Measurements from ENCODE around the gene RAPGEF1.

Gene RAPGEF1

DNA sequence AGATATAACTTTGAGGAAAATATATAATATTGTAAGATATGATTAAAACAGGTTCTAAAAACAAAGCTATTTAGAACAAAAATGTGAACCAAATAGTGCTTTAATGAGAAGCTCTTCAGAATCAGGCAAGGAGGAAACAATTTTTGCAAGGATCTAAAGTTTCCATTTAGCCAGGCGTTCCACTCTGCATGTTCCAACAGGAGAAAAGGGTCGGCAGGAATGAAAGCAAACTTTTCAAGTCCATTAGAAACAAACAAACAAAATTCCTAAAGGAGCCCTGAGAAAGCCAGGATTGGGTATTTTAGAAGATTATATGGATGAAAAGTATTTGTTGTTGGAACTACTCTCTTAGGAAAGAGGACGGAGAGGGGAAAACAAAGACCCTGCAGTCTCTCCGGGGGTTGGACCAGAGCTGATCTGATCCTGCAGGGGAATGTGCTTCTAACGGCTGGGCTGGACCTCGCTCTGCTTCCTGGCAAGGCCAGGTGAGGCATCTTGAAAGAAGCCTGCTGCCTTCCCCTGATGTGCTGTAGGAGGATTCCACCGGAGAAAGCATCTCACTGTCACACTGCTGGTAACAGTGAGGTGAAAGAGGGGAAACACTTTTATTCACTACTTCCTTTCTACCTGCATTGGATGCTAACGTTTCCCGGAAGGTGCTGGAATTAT, 100.0 kb downstream of the RAPGEF1 start:
- TF ChIP-seq, protein P1, sequence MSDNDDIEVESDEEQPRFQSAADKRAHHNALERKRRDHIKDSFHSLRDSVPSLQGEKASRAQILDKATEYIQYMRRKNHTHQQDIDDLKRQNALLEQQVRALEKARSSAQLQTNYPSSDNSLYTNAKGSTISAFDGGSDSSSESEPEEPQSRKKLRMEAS (IDR thresholded peaks at IDR 0.05; ENCODE audit: low read depth, low read length), result no peak
- TF ChIP-seq POLR2A (IDR thresholded peaks at IDR 0.05; ENCODE audit: extremely low read depth, insufficient read length), result no peak
- TF ChIP-seq, protein P2, sequence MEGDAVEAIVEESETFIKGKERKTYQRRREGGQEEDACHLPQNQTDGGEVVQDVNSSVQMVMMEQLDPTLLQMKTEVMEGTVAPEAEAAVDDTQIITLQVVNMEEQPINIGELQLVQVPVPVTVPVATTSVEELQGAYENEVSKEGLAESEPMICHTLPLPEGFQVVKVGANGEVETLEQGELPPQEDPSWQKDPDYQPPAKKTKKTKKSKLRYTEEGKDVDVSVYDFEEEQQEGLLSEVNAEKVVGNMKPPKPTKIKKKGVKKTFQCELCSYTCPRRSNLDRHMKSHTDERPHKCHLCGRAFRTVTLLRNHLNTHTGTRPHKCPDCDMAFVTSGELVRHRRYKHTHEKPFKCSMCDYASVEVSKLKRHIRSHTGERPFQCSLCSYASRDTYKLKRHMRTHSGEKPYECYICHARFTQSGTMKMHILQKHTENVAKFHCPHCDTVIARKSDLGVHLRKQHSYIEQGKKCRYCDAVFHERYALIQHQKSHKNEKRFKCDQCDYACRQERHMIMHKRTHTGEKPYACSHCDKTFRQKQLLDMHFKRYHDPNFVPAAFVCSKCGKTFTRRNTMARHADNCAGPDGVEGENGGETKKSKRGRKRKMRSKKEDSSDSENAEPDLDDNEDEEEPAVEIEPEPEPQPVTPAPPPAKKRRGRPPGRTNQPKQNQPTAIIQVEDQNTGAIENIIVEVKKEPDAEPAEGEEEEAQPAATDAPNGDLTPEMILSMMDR (IDR thresholded peaks at IDR 0.05; ENCODE audit: low read depth, low read length), result no peak
- TF ChIP-seq MYC (IDR thresholded peaks at IDR 0.05; ENCODE audit: low read depth, low read length), result no peak
- no peak overlapping the region for H3K4me3 ChIP-seq (ENCODE audit: low read depth, low read length)
- no peak for DNase-seq (ENCODE audit: low read depth)

DNA sequence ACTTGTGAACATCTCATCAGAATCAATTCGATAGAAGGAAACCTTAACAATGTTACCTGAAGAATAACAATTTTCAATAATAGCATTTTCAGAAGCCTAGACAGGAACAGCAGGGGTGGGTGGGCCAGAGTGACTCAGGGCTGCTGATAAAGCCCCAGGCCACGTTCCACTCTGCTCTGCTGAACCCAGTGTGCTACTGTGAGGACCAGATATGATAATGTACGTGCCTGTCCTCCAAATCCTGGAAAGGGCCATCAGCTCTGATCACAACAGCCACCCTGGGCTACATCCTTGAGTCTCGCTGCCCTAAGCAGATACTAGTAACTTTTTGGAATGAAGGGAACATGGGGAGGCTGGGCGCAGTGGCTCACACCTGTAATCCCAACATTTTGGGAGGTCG, 103.3 kb downstream of the RAPGEF1 start:
- DNase-seq (ENCODE audit: low read depth), result no peak
- H3K4me3 ChIP-seq (ENCODE audit: low read depth, low read length), result no peak overlapping the region
- TF ChIP-seq, protein P2 (IDR thresholded peaks at IDR 0.05; ENCODE audit: low read depth, low read length), result no peak
- no peak for TF ChIP-seq POLR2A (IDR thresholded peaks at IDR 0.05; ENCODE audit: extremely low read depth, insufficient read length)
- TF ChIP-seq, protein P1 (IDR thresholded peaks at IDR 0.05; ENCODE audit: low read depth, low read length), result no peak
- TF ChIP-seq MYC (IDR thresholded peaks at IDR 0.05; ENCODE audit: low read depth, low read length), result no peak

DNA sequence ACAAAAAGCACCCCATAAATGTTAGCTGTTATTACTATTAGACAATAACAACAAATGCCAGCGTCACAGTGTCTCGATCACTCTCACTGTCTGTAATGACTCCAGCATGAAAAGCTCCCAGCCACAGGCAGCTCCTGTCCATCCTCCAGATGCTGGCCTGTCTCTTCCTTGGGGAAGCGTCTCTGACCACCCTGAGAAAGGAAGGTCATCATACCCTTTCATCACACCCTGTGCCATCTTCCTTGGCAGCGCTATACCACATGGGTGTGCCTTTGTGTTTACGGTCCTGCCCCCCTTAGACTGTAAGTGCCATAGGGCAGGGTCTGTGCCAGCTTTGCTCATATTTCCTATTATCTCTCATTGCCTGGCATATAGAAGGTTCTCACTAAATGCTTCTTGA, 104.0 kb downstream of the RAPGEF1 start:
- TF ChIP-seq MYC (IDR thresholded peaks at IDR 0.05; ENCODE audit: low read depth, low read length), result no peak
- TF ChIP-seq POLR2A (IDR thresholded peaks at IDR 0.05; ENCODE audit: extremely low read depth, insufficient read length), result no peak
- TF ChIP-seq, protein P1 (IDR thresholded peaks at IDR 0.05; ENCODE audit: low read depth, low read length), result no peak
- TF ChIP-seq, protein P2 (IDR thresholded peaks at IDR 0.05; ENCODE audit: low read depth, low read length), result no peak
- no peak for DNase-seq (ENCODE audit: low read depth)
- H3K4me3 ChIP-seq (ENCODE audit: low read depth, low read length), result no peak overlapping the region

DNA sequence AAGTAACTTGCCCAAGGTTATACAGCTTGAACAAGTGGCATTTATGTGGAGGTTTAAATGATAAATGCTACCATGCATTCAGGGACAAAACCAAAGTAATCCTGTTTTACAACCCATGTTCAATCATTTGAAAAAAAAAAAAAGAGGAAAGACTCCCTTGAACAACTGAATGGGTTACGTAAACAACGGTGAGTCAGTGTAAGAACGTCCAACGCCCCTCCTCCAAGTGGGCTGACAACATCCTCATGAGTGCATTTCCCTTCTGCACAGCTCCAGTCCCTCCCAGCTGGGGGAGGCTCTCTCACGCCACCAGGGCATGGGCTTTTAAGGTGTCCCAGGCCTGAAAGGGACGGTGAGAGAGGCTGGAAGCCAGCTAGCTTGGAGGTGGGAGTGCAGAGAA, 104.6 kb downstream of the RAPGEF1 start:
- TF ChIP-seq, protein P1 (IDR thresholded peaks at IDR 0.05; ENCODE audit: low read depth, low read length), result peak; percentile 71
- no peak for TF ChIP-seq POLR2A (IDR thresholded peaks at IDR 0.05; ENCODE audit: extremely low read depth, insufficient read length)
- 0 out of 2 replicates have a peak, but pooled peaks have one; percentile 6 for TF ChIP-seq MYC (IDR thresholded peaks at IDR 0.05; ENCODE audit: low read depth, low read length)
- TF ChIP-seq, protein P2 (IDR thresholded peaks at IDR 0.05; ENCODE audit: low read depth, low read length), result peak; percentile 13
- H3K4me3 ChIP-seq (ENCODE audit: low read depth, low read length), result no peak overlapping the region
- peak; percentile 98 for DNase-seq (ENCODE audit: low read depth)

DNA sequence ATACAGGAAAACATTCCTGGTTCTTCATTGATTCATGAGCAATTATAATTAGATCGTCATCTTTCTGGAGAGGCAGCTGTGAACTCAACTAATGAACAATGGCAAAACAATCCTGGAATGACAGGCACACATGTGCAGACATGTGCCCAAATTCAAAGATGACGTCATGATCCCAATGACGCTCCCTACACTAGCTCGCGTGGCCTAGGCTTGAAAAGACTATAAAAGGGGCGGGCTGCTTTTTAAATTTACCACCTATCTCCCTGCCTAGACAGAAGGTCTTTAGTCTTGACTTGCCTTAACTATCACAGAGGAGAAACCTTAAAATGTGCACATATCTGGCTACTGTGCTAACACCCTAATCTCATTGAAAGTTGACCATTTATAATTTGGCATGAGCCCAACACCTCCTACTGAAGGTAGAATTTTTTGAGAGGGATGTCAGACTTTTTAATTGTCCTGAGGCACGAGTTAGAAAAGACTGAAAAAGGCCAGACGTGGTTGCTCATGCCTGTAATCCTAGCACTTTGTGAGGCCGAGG, 106.3 kb downstream of the RAPGEF1 start:
- TF ChIP-seq, protein P1 (IDR thresholded peaks at IDR 0.05; ENCODE audit: low read depth, low read length), result no peak
- TF ChIP-seq POLR2A (IDR thresholded peaks at IDR 0.05; ENCODE audit: extremely low read depth, insufficient read length) (no peak), MYC (IDR thresholded peaks at IDR 0.05; ENCODE audit: low read depth, low read length) (no peak)
- TF ChIP-seq, protein P2 (IDR thresholded peaks at IDR 0.05; ENCODE audit: low read depth, low read length), result no peak
- no peak for DNase-seq (ENCODE audit: low read depth)

More for the DNA sequence above, 106.3 kb downstream of the RAPGEF1 start:
- H3K4me3 ChIP-seq (ENCODE audit: low read depth, low read length), result no peak overlapping the region
